HG02759 (cell line): ENCODE results near the gene EML1.

Experiments
- ATAC-seq: cut with Tn5 transposase; IDR thresholded peaks from one replicate; pipeline ENCODE4 v1.9.1; 2021; ENCODE audit warnings: mild to moderate bottlenecking, moderate library complexity; ENCODE audit not compliant: unreplicated experiment

The EML1 gene

DNA sequence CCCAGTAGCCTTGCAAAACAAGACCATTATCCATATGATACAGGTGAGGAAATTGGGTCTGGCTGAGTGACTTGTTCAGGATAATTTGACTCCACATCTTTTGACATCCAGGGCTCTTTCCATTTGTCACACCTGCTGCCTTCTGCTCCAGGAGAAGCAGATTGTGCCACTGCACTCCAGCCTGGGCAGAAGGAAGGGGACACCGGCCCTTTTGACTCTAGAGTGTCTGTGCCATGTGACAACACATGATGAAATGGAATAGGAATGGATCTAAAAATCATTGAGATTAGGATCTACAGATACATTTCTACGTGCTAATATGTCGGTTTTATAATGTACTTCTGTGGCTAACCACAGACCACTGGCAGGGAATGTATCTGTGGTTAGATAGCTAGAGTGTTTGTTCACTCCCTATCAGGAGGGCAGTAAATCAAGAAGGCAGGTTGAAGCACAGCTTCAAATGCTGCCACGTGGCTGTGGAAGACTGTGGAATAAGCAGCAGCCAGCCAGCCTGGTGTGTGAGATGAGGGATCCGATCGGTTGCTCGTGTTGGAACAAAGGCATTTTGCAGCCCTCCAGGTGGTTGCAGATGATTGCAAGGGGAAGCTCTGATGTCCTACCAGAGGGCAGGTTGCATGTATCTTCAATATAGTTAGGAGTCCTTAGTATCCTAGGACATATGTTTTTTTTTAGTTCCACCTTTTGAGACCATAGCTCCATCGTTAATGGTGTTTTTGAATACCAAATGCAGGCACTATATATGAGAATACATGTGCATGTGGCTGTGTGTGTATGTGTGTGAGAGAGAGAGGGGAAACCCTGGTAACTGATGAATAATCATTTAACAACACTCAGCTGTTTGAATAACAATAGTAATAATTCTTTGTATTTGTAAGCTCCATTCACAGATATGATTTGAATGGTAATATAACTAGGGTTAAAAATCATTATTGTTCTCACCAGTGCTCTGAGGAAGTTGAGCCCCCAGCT lies 28.6 kb downstream of the EML1 start:
- no peak for ATAC-seq

DNA sequence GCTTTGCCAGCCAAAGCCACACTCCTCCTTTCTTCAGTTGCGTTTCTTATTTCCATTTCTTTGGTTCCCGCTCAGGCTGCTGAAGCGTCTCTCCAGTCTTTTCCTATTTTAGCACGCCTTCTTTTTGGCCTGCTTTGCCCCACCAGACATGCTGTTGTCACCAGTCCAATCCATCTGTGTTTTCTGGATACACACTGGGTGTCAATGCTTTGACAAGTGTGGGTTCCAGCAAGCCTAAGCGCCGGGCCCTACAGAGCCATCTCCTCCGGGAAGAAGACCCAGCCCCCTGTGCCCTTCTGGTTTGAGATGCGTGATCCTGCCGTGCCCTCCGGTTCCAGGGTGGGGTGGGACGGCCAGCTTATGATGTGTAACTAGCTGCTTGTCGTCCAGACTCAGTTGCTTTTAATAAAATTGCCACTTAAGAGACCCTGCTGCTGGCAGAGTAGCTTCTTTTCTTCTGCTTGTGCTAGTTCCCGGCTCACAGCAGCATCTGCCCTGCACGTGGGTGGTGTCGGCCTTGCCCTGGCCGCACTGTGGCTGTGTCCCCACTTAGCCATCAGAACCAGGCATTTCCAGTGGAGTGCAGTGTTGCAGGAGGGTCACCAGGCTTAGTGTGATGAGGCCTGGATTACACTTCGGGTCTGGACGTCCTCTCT lies 29.7 kb downstream of the EML1 start:
- ATAC-seq, result no peak

DNA sequence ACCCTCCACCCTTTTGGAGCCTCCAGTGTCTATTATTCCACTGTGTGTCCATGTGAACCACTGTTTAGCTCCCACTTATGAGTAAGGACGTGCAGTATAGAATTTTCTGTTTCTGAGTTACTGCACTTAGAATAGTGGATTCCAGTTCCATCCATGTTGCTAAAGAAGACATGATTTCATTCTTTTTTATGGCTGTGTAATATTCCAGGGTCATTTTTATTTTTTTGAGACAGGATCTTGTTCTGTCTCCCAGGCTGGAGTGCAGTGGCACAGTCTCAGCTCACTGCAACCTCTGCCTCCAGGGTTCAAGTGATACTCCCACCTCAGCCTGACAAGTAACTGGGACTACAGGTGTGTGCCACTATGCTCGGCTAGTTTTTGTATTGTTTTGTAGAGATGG lies 31.6 kb downstream of the EML1 start:
- no peak for ATAC-seq

DNA sequence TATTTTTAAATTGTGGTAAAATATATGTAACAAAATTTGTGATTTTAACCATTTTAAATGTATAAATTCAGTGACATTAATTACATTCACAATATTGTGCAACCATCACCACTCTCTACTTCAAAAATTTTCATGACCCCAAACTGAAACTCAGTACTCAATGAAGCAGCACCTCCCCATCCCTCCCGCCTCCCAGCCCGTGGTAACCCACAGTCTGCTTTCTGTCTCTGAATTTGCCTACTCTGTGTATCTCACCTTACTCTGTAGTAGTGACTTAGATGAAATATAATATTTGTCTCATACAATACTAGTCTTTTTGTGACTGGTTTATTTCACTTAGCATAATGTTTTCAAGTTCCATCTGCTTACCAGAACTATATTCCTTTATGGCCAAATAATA lies 36.2 kb downstream of the EML1 start:
- no peak for ATAC-seq

DNA sequence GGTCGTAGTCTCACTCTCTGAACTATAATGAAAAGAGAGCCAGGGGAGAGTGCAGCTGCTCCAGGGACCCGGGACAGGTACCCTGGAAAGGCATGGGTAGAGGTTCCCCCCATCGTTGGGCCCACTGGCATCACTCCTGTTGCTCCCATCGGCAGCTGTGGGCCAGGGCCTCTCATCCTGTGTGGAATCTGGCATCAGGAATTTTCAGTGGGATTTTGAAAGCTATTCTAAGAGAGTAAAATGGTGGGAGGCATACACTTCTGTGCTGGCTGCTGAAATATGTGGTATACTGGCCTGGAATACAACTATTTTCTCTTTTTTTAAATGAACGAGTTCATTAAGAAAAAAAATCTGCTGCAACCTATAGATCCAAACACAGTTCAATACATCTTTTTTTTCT lies 38.1 kb downstream of the EML1 start:
- ATAC-seq, result no peak

DNA sequence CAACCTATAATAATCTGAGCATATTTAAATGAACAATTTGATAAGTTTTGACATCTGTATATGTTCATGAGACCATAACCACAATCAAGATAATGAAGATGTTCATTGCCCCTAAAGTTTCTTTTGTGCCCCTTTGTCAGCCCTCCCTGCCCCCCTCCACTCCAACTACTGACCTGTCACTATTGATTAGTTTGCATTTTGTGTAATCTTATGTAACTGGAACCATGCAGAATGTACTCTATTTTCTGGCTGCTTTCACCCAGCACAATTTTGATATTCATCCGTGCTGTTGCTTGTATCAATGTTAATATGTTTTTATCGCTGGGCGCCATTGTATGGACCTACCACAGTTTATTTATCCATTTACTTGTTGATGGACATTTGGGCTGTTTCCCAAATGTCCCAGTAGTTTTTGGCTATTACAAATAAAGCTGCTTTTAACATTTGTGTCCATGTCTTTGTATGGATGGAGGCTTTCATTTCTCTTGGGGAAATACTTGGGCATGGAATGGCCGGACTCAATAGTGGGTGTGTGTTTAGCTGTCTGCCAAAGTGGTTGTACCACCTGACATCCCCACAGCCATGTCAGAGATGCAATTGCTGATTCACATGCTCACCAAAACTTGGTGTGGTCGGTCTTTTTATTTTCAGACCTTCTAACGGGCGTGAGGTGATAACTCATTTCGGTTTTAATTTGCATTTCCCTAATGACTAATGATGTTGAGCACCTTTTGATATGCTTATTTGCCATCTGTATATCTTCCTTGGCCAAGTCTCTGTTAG lies 38.9 kb downstream of the EML1 start:
- ATAC-seq, result no peak

DNA sequence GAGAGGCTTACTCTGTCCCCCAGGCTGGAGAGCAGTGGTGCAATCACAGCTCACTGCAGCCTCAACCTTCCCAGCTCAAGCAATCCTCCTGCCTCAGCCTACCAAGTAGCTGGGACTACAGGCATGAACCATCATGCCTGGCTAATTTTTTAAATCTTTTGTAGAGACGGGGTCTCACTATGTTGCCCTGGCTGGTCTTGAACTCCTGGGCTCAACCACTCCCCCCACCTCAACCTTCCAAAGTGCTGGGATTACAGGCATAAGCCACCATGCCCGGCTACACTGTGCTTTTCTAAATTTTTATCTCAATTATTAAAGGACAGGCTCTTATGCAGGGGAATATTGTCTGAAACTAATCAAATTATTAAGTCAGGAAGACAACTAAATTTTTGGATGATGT lies 44.6 kb downstream of the EML1 start:
- no peak for ATAC-seq

DNA sequence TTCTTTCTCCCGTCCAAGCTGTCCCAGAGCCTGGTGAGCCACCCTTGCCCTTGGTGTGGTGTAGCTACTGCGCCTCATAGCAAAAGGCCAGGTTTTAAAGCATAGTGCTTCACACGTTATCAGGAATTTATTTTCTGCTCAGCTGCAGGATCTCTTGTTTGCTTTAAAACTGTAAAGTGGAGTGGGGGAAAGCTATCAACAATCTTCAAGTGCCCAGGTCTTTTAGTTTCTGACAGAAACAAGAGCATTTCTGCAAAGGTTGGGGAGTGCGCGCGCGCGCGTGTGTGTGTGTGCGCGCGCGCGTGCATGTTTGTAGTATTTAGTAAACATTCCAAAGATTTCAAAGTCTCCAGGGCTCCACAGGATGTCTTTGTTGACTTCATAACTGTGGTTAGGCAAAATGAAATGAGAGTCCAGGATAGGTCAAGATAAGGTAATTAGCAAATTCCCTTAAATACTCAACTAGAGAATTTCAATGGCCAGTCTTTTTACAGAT lies 45.5 kb downstream of the EML1 start:
- no peak for ATAC-seq

DNA sequence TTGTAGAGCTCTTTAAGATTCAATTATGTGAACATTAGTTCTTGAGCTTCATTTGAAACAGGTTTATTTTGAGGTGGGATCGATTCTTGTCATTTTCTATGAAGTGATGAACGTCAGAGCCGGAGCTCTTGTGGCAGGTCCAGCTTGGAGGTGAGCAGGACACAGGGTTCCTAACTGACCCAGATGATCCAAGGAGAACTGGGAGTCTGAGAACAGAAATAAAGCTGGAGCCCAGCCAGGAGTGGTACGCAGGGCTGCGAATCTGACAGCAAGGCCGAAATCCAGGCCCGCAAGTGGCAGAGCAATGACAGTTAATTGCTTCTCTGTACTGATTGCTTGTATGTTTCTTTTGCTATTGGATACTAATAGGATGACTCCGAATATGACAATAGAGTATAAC lies 46.5 kb downstream of the EML1 start:
- no peak for ATAC-seq

DNA sequence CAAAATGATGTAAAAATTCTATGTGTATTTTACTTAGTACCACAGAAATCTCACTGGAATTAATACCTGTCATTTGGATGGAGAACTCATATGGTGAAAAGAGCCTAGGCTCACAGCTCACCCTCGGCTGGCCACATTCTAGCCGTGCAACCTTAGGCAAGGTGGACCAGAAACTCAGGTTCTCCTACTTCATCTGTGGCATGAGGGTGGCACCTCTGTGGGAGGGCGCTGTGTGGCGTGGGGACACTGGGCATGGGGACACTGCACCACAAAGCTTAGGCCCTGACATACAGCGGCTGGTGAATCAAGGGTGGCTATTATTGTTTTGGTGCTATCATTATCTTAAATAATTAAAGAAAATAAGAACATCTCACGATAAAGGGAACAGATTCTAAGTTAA lies 47.1 kb downstream of the EML1 start:
- no peak for ATAC-seq

DNA sequence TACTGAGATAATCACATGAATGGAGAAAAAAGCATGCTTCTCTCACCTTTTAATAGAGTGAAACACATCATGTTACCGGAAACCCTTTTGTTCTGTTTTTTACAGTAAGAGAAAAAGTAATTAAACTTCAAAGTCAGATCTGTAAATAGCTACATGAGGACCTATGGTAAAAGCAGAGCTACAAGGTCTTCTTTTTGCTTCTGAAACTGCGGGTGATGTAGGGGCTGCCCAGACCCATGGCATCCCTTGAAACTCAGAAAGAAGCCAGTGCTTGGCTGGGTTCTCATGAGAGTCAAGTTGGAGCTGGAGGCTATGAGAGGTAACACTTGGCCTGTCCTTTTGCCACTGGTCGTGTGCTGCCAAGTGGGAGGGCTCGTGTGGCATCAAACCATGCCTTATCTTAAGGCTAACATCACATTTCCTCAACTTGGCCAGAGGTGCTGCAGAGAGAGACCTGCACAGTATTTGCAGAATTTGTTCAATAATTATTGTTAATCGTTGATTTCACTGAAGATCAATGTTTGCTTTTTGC lies 47.6 kb downstream of the EML1 start:
- ATAC-seq, result no peak

DNA sequence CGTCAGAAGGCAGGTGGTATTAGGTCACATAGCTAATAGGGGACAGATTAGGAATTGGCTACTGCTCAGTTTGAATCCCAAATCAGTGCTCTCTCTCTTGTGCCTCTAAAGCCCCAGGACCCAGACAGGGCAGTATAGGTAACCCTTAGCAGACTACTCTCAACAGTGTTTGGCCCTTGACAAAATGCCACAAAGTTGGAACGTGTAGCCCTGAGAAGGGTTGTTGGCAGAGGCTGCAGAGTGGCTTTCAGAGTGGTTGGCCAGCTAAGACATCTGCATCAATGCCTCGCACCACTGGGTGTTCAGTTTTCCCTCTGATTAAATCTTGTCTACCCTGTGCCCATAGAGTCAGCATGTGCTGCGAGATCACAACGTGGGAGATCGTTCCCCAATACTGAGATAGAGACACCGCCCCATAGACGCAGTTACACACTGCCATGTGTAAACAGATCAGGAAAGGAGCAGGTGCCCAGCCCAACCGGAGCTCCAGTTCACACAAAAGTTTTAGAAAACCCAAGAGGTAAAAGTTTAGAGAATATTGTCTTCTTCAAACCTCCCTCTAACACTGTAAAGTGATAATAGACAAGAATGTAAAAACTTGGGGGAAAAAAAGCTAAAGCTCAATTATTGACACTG lies 48.3 kb downstream of the EML1 start:
- ATAC-seq, result no peak

DNA sequence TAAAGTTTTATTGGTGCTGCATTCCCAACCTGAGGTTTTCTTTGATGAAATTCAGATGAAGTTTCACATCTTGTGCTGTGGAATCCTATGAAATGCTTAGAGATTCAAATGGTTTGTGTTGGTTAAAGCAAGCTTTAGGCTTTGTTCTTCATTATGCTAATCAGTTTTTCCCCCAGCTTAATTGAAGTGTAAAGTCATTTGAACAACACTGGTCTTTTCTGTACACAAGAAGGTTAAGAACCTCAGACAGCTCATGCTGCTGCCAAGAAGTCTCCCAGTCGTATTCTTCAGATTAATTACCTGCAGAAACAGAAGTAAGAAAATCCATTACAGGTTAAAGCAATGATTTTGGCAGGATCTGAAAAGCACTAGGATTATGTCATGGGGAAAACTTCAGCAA lies 48.9 kb downstream of the EML1 start:
- no peak for ATAC-seq

DNA sequence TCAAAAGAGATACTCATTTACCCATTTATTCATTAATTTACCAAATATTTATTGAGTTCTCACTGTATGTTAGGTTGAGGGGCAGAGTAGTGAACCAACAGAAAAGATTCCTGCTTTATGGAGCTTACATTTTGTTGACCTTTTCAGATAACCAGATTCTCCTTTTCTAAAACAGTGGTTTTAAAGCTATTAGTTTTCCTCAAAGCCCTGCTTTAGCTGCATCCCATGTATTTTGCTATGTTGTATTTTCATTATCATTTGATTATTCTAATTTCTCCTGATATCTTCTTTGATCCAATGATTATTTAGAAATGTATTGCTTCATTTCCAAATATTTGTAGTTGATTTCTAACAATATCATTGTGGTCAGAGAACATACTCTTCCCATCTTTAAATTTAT lies 53.6 kb downstream of the EML1 start:
- ATAC-seq, result no peak

DNA sequence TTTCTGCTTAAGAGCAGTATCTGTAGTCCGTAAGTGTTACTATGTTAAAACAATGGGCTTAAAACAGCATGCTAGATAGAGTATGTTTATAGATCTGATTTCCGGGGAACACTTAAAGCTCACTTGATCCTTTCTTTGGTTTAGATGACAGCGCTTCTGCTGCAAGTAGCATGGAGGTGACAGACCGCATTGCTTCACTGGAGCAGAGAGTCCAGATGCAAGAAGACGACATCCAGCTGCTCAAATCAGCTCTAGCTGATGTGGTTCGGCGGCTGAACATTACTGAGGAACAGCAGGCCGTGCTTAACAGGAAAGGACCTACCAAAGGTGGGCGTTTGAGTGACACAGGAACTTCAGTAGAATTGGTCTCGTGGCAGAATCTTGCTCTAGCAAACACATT lies 57.5 kb downstream of the EML1 start:
- no peak for ATAC-seq

DNA sequence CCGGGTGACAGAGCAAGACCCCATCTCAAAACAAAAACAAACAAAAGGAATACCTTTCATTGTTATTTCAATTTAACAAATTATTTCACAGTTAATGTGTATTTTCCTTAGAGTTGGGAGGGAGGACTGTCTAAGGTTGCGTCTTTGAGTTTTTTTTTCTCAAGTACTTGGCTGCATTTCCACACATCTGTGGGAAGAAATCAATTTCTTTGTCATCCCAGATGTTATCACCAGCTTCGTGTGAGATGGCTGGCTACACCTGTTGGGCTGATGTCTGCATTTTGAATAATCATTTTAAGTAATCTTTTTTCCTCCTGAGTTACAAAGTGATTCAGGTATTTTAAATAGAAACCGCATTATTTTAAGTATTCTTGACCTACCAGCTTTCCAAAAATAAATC lies 59.4 kb downstream of the EML1 start:
- no peak for ATAC-seq

DNA sequence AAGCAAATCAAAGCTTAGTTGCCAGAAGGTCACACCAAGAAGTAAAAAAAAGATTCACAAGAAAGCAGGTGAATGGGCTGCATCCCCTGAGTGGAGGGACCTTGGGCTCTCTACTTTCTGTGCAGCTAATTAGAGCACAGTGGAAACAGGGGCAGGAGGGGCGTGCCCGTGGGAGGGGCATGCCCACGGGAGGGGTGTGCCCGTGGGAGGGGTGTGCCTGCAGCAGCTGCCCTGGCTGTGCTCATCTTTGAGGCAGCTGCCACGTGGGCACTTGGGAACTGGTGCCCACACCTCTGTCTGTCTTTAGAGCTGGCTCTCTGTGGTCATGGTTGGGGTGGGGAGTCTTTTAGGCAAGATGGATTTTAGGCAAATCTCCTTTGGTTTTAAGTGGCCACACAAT lies 60.0 kb downstream of the EML1 start:
- ATAC-seq, result no peak

DNA sequence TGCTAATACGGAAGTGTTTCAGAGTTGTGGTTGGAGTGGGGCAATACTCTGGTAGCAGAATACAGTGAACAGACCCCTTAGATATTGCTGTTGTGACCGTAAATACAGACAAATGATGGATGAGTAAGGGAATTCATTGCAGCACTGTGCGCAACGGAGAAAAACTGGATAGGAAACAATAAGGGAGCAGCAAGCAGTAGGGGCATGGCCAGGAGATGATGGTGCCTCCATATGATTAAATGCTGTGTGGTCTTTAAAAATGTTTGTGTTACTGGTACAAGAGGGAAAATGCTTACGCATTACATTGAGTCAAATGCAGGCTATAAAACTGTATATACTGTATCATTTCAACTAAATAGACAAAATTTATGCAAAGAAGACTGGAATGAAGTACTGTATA lies 61.6 kb downstream of the EML1 start:
- ATAC-seq, result no peak

DNA sequence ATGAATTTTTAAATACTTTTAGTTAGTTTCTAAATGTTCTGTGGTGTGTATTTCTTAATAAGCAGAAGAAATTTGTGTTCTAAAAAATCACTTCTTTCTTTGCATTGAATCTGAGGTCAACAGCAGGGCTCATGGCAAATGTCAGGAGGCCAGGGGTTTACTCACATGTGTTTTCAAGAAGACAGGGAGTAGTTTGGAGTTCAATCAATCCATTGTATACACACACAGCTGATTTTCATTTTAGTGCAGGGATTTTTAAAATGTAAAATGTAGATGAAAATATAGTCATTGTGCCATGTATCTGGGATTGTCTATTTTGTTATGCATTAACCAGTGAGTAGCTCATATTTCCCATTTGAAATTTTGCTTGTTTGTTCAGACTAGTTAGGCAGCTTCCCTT lies 62.1 kb downstream of the EML1 start:
- no peak for ATAC-seq

DNA sequence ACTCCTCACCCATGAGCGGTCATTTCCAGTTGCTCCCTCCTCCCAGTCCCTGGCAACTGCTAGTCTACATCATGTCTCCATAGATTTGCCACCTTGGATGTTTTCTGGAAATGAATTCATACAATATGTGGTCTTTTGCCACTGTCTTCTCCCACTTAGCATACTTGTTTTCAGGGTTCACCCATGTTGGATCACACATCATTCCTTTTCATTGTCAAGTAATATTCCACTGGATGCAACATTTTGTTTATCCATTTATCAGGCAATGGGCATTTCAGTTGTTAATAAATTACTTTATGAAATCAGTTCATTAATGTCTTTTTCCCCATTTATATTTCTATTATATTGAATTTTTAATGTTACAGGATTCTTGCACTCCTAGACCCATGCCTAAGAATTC lies 64.3 kb downstream of the EML1 start:
- ATAC-seq, result no peak

DNA sequence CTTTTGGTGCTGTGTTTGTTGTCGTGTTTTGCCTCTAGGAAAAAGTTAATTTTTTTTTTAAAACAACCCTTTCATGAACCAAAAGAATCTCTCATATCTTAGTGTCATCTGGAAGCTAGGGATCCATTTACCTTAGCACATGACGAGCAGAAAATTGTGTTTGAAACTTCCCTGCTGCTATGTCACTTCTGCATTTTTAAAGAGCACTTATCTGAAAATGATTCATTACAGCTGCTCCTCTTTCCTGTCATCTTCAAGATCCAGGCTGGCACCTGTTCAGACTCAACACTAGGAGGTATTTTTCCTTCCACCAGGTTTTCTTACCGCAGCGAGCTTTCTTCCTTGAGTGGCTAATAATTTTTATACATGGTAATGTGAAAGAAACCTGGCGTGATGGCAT lies 67.0 kb downstream of the EML1 start:
- ATAC-seq, result no peak
